HG03457 (cell line): ENCODE data around the gene LTBP1.
"Not testable (repeated sequence)": the region's sequence is repeated elsewhere in the genome, so short reads cannot be mapped to it uniquely, and the experiment has no call there.

Experiments
- ATAC-seq: cut with Tn5 transposase; IDR thresholded peaks from one replicate; pipeline ENCODE4 v1.9.1; 2021; ENCODE audit warnings: moderate number of reproducible peaks; ENCODE audit not compliant: unreplicated experiment

Gene LTBP1

DNA sequence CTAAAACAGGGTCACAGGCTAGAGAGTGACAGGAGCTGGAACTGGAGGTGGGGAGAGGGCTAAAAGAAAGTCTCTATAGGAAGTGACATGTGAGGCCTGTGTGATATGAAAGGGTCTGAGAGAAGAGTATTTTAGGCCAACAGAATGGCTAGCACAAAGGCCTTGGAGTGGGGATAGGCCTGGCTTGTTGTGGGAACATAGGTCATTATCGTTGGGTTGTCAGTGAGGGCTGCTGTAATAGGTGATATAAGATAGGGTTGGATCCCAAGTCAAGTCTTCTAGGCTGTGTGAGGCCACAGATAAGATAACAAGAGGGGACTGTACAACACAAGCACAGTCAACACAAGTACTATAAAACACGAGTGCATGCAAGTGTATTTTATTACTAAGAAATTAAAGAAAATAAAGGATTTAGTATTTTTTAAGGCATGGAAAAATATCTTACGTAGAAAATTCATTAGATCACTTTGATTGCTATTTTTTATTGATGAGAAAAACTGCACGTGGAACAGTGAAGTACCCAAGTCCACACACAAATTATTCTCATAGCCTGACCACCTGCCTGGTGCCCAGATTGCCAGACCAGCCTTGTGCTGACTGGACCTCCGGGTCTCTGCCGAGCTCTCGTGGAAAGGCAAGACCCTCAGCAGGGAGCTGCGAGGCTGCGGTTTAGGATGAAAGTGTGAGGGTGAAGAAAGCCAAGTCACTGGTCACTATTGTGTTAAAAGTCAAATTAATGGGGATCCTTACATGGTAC lies 14.1 kb downstream of the LTBP1 start:
- no peak for ATAC-seq

DNA sequence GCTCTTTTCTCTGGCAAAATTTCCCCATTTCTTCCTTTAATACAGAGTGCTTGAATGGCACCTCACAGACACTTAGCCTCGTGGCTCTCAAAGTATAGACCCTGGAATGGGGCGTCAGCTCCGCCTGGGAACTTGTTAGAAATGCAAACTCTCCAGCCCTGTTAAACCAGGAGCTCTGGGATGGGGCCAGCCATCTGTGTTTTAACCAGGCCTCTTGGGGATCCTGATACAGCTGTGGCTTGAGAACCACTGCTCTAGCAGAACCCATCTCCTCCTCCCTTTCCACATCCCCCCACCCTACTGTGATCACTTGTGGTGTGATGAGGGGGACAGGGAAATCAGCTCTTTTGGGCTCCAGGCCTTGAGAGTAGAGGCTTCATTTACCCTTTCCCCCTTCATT lies 15.9 kb downstream of the LTBP1 start:
- no peak for ATAC-seq

DNA sequence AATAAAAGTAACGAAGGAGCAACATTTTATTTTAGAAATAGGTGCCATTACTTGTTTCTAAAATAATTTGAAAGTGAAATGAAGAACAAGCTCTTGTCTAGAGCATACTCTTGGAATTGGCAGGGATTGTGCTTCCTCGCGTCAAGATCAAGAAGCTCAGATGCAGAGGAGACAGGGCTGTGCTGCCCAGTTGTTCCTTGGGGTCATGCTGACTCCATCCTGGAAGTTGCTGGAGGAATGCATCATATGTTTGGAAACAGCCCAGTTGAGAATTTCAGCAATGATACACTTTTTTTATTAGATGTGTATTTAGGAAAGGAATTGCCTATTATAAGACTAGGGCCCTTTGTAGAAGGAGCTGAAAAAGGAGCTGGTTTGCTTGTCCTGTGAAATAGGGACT lies 17.2 kb downstream of the LTBP1 start:
- no peak for ATAC-seq

DNA sequence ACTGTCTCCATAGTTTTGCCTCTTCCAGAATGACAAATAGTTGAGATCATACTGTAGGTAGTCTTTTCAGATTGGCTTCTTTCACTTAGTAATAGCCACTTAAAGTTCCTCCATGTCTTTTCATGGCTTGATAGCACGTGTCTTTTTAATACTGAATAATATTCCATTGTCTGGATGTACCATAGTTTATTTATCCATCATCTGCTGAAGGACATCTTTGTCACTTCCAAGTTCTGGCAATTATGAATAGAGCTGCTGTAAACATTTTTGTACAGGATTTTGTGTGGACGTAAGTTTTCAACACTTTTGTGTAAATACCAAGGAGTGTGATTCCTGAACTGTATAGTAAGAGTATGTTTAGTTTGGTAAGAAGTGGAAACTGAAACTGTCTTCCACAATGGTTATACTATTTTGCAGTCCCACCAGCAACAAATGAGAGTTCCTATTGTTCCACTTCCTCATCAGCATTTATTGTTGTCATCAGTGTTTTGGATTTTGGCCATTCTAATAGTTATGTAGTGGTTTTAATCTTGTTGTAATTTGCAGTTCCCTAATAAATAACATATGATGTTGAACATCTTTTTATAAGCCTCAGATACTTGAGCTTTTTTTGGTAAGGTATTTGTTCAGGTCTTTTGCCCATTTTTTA lies 18.9 kb downstream of the LTBP1 start:
- no peak for ATAC-seq

DNA sequence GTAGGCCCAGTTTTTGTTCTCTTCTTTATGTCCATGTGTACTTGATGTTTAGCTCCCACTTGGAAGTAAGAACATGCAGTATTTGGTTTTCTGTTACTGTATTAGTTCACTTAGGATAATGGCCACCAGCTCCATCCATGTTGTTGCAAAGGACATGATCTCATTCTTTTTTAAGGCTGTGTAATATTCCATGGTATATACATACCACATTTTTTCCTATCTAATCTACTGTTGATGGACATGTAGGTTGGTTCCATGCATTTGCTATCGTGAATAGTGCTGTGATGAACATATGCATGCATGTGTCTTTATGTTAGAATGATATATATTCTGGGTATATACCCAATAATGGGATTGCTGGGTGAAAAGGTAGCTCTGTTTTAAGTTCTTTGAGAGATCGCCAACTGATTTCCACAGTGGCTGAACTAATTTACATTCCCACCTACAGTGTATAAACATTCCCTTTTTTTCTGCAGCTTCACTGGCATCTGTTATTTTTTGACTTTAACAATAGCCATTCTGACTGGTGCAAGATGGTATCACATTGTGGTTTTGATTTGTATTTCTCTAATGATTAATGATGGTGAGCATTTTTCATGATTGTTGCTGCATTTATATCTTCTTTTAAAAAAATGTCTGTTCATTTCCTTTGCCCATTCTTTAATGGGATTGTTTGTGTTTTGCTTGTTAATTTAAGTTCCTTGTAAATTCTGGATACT lies 22.9 kb downstream of the LTBP1 start:
- no peak for ATAC-seq

DNA sequence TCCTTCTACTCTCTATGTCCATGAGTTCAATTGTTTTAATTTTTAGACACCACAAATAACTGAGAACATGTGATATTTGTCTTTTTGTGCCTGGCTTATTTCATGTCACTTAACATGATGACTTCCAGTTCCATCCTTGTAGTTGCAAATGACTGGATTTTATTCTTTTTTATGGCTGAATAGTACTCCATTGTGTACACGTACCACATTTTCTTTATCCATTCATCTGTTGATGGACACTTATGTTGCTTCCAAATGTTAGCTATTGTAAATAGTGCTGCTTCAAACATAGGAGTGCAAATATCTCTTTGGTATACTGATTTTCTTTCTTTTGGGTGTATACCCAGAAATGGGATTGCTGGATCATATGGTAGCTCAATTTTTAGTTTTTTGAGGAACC lies 27.0 kb downstream of the LTBP1 start:
- not testable (repeated sequence) for ATAC-seq

DNA sequence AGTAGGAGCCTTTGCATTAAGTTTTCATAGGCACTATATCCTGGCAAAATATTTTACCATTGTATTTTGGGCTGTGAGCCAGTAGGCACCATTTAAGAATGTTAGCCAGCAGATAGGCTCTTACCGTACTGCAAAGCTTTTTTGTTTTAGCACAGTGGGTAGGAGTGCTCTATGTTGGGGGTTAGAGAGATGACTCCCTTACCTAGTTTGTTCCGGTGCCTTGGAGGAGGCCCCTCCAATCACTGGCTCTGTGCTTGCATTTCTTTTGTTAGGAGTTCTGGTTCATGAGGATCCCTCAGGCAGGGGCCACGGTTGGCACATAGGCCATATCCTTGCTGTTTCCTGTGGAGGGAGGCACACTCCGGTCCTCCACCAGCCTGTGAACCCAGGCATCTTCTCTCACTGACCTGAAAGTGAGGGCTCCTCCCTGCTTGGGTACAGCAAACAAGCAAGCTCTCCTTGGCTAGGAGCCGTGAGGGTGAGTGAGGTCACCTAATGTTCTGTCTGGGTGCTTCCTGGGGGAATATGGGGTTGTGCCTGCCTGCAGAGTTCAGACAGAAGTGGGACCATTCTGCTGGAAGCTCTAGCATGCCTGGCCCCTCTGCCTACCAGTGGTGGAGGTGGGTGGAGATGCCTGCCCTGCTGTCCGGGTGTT lies 29.8 kb downstream of the LTBP1 start:
- ATAC-seq: no peak

DNA sequence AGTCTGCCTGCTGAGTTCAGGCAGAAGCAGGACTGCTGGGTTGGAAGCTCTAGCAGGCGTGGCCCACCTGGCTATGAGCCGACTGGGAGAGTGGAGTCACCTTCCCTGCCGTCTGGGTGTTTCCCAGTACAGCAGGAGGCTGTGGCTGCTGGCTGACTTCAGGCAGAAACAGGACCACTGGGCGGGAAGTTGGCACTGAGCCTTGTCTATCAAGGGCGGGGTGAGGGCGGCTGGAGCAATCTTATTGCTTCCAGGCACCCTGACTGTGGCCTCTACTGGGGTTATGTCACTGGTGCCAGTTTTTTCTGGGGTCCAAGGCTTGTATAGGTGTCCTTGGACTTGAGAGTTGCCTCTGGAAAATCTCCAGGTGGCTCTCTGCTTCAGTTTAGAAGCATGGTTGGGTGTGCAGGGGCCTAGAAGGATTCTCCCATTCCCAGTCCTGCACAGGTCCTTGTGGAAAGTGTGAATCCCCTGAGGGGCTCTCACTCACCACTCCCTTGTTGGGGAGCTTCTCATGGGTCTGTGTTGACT lies 30.5 kb downstream of the LTBP1 start:
- ATAC-seq: no peak

DNA sequence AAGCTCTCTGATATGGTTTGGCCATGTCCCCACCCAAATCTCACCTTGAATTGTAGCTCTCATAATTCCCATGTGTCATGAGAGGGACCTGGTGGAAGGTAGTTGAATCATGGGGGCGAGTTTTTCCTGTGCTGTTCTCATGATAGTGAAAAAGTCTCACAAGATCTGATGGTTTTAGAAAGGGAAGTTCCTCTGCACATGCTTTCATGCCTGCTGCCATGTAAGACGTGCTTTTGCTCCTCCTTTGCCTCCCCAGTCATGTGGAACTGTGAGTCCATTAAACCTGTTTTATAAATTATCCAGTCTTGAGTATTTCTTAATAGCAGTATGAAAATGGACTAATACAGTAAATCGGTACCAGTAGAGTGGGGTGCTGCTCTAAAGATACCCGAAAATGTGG lies 34.9 kb downstream of the LTBP1 start:
- ATAC-seq: no peak

DNA sequence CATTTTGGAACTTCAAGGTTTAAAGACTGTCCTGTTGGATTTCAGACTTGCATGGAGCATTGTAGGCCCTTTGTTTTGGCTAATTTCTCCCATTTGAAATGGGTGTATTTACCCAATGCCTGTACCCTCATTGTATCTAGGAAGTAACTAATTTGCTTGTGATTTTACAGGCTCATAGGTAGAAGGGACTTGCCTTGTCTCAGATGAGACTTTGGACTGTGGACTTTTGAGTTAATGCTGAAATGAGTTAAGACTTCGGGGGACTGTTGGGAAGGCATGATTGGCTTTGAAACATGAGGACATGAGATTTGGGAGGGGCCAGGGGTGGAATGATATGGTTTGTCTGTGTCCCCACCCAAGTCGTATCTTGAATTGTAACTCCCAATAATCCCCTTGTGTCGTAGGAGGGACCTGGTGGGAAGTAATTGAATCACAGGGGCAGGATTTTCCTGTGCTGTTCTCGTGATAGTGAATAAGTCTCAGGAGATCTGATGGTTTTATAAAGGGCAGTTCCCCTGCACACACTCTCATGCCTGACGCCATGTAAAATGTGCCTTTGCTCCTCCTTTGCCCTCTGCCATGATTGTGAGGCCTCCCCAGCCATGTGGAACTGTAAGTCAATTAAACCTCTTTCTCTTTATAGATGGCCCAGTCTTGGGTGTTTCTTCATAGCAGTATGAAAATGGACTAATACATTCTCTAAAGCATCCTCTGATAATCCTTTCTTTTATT lies 36.6 kb downstream of the LTBP1 start:
- not testable (repeated sequence) for ATAC-seq

DNA sequence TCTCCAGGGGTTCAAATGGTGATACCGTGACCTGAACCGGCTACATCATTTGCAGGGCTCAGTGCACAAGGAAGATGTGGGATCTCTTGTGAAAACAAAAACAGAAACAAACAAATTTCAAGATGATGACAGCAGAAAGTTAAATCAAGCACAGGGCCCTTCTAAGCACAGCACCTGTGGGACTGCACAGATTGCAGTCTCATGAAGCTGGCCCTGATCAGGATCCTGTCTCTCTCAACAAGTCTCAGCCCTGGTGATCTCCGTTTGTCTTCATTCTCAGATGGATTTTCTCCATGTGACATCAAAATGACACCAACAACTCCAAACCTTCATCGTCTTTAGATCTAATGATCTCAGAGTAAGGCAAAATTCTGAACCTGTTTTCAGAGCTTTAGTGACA lies 39.7 kb downstream of the LTBP1 start:
- no peak for ATAC-seq

DNA sequence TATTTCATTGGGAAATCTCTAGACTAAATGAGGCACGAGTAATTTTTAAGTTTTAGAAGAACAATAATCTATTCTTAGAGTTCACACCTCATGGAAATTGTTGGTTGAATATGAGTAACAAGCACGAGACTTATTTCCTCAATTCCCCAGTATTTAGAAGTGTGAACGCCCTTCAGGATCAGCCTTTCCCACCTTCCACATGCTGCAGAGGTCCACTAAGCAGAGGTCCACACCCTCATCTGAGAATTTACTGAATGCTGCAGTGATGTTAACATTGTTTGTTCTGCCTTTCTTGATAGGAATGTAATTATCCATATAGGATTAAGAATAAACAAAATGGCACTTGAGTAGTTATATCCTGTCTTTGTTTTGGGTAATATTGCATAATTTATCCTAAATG lies 41.8 kb downstream of the LTBP1 start:
- no peak for ATAC-seq

DNA sequence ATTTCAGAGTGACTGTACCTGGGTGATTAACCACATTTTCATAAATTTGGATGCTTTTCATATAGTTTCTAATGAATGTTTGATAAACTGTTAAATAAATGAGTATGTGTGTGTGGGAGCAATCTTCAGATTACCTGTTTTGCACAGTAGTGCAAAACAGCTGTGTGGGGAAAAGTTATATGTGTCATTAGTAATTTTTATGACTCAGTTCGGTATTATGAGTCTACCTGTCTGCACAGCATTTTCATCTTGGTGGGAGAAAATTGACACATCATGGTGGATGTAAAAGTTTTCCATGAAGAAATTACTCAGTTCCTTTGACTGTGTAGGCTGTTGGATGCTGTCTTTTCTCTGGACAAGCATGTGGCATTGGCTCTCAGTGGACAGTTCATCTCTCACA lies 43.8 kb downstream of the LTBP1 start:
- no peak for ATAC-seq

DNA sequence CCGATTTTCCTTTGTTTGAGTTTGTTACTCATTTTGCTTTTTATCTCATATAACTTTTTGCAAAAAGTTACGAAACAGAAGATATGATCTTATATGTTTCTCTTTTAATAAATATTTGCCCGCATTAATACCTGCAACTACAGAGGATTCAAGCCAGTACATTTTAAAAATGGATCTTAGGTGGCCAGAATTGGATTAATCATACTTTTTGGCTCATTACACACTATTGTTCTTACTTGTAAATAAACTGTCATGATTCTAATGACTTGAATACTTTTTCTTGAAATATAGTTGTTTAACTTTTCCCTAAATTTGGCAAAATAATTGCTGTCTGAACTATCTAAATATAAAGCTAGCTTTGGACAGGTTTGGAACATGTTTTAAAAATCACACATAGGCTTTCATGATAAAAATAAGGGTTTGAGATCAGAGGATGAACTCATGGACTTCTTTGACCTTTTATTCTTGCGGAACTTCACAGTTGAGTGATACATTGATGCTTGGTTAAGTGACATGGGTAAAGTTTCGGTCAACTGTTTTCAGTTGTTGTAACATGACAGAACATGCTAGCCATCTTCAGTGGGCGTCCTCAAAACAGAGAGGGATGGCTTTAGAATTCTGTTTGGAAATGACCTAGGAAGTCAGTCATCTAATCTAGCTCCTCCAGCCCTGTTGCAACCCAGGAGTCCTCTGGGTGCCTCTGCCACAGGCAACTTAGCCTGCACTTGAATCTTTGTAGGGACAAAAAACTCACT lies 44.5 kb downstream of the LTBP1 start:
- ATAC-seq: no peak

DNA sequence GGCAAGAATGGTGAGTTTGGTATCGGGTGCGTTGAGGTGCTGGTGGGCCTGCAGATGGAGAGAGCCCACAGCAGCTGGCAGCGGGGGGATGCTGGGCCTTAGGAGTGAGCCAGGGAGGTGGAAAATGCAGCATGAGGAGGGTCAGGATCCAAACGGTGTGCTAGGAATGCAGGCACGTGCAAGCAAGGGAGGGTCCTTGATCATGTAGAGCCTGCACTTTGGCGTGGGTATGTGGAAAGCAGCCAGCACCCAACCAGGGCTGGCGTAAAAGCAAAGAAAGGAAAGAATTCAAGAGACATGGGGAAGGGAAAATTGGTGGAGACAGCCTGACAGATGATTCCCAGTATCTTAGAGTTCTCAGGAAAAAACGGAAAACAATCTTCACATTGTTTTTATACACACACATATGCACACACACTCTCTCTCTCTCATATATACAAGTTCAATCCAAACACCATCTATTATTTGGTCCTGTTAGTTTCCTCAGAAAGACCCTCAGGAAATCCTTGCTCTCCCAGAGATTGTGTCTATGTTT lies 46.3 kb downstream of the LTBP1 start:
- ATAC-seq: no peak

DNA sequence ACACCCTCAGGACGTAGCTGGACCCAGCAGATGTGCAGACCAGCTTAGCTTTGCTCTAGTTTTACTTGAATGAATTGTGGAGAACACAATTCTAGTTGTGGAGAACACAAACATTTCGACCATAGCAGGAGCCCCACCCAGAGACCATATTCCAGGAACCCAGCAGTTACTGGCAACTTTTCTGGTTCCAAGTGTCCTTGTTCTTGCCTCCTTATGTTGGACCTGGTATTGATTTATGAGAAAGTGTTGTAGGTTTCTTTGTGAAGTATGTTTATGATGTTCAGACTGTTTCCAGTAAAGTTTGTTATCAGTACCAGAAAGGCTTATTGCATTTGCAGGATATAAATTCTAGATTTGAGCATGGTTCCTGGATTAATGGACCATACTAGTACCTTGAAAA lies 51.0 kb downstream of the LTBP1 start:
- no peak for ATAC-seq

DNA sequence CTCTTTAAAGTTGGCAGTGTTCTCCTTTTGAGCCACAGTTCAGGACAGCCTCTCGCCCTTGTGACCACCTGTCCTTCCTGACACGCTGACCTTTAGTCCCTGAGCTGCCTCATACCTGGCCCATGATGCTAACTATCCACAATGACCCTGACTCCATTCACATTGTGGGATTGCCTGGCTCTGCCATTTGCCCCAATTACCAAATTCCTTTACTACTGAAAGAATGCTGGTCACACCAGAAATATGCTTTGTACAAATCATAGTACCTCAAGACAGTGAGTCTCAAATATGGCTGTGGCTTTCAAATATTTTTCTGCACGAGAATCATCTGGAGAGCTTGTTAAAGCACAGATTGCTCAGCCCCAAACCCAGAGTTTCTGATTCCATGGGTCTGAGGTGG lies 54.2 kb downstream of the LTBP1 start:
- ATAC-seq: no peak

DNA sequence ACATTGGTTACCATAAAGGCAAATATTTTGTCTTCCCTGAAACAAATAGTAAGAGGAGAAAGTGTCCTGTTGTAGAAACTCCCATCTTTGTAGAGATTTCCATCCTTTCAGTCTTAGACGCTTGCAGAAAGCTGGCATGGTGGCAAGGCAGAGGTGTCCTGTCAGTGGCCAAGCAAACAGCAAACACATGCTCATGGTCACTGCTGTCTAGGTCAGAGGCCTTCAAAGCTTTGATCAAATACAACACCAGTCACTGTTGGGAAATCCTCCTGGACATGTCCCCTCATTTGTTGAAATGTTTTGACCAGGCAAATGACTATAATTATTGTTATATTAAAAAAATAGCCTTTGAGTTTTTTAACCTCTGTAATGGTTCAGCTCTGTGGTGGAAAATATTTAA lies 55.1 kb downstream of the LTBP1 start:
- no peak for ATAC-seq

DNA sequence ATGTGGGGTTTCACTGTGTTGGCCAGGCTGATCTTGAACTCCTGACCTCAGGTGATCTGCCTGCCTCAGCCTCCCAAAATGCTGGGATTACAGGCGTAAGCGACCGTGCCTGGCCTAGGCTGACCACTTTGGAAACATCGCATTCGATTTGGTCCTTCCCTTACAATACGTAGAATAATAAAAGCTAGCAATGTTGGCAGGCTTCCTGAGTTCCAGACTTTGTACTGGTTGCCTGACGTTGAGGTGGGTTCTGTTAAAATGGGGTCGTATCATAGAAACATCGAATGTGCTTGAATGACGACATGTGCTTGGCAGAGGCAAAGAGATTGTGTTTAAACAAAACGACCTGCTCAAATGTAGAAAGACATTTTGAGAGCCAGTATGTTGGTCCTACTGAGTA lies 56.1 kb downstream of the LTBP1 start:
- no peak for ATAC-seq

DNA sequence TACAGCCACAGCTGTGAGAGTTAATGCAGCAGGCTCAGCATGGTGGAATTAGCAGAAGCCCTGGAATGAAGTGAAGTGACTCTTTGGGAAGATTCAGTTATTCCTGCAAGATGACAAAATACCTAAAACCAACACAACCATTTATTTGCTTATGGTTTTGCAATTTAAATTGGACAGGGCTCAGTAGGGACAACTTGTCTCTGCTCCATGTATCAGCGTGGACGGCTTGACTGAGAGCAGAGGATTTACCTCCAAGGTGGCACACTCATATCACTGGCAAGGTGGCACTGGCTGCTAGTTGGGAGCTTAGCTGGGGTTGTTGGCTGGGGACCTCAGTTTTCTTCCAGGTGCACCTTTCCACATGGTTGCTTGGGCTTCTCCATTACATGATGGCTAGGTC lies 58.3 kb downstream of the LTBP1 start:
- ATAC-seq: no peak
